Measurements from ENCODE around the gene DEPDC5.

DEPDC5 gene

GRCh38 chr22:31945971-31946680, 192.3 kb downstream of the DEPDC5 start:
- DNase-seq (ENCODE audit: extremely low spot score): no peak
- CTCF ChIA-PET: interaction anchor here (0.6 kb wide), 2 partner anchors 523 to 811 kb away, joined by 4 to 5 read pairs; no protein-coding TSS in a partner anchor
- TF ChIP-seq ARNT (IDR thresholded peaks at IDR 0.05): no peak
- no peak for TF ChIP-seq L3MBTL2 (conservative IDR thresholded peaks at IDR 0.05)
- TF ChIP-seq FOXM1 (IDR thresholded peaks at IDR 0.05; ENCODE audit: borderline replicate concordance): no peak
- no peak for TF ChIP-seq TARDBP (IDR thresholded peaks at IDR 0.05)
- TF ChIP-seq SUZ12 (IDR thresholded peaks at IDR 0.05): no peak
- no peak for TF ChIP-seq ZNF384 (IDR thresholded peaks at IDR 0.05)
- no peak for TF ChIP-seq ELF4 (IDR thresholded peaks at IDR 0.05)
- TF ChIP-seq PKNOX1 (IDR thresholded peaks at IDR 0.05): no peak
- no peak for TF ChIP-seq HDGF (IDR thresholded peaks at IDR 0.05; ENCODE audit: borderline replicate concordance)
- POLR2A ChIA-PET: interaction anchor here (0.9 to 6.5 kb wide), 4 partner anchors 9 to 284 kb away, joined by 3 to 33 read pairs (median 6); partner anchors contain the start of genes DEPDC5 and PISD

- POLR2A ChIA-PET: interaction anchor here (6.5 kb wide), 1 partner anchor 194 kb away, joined by 33 read pairs; the partner anchor contains the start of gene DEPDC5
- TF ChIP-seq ARNT (IDR thresholded peaks at IDR 0.05) (no peak), L3MBTL2 (conservative IDR thresholded peaks at IDR 0.05) (no peak), TARDBP (IDR thresholded peaks at IDR 0.05) (no peak), PKNOX1 (IDR thresholded peaks at IDR 0.05) (peak; percentile 89), HDGF (IDR thresholded peaks at IDR 0.05; ENCODE audit: borderline replicate concordance) (no peak)
- DNase-seq (ENCODE audit: extremely low spot score): no peak
- CTCF ChIA-PET: interaction anchor here (0.6 kb wide), 1 partner anchor 271 kb away, joined by 3 read pairs; no protein-coding TSS in a partner anchor
Measured at GRCh38 chr22:31947296-31947695, 193.5 kb downstream of the DEPDC5 start.

GRCh38 chr22:31948002-31948401, 194.2 kb downstream of the DEPDC5 start:
- TF ChIP-seq TARDBP (IDR thresholded peaks at IDR 0.05) (no peak), SUZ12 (IDR thresholded peaks at IDR 0.05) (no peak), FOXK2 (IDR thresholded peaks at IDR 0.05) (no peak), CTBP1 (IDR thresholded peaks at IDR 0.05; ENCODE audit: borderline replicate concordance) (no peak), BHLHE40 (IDR thresholded peaks at IDR 0.05; ENCODE audit: borderline replicate concordance) (no peak), ZNF384 (IDR thresholded peaks at IDR 0.05) (no peak), LEF1 (IDR thresholded peaks at IDR 0.05; ENCODE audit: borderline replicate concordance) (no peak), ARNT (IDR thresholded peaks at IDR 0.05) (no peak), L3MBTL2 (conservative IDR thresholded peaks at IDR 0.05) (no peak), FOXA1 (IDR thresholded peaks at IDR 0.05) (no peak), ELF4 (IDR thresholded peaks at IDR 0.05) (no peak), FOXM1 (IDR thresholded peaks at IDR 0.05; ENCODE audit: borderline replicate concordance) (no peak), PKNOX1 (IDR thresholded peaks at IDR 0.05) (no peak), NFRKB (IDR thresholded peaks at IDR 0.05) (no peak), SP1 (IDR thresholded peaks at IDR 0.05) (no peak), HDGF (IDR thresholded peaks at IDR 0.05; ENCODE audit: borderline replicate concordance) (no peak)
- ChIA-PET CTCF (interaction anchor here (0.9 kb wide), 1 partner anchor 22 kb away, joined by 3 read pairs; no protein-coding TSS in a partner anchor), POLR2A (interaction anchor here (6.5 kb wide), 1 partner anchor 195 kb away, joined by 33 read pairs; the partner anchor contains the start of gene DEPDC5)
- DNase-seq (ENCODE audit: extremely low spot score): no peak

- POLR2A ChIA-PET: interaction anchor here (1.6 to 2.2 kb wide), 2 partner anchors 20 to 197 kb away, joined by 5 to 7 read pairs; partner anchors contain the start of gene DEPDC5
Measured at GRCh38 chr22:31950226-31950625, 196.4 kb downstream of the DEPDC5 start.

GRCh38 chr22:31951194-31952093, 197.6 kb downstream of the DEPDC5 start:
- CTCF ChIA-PET: no interaction called here
- TF ChIP-seq HDGF (IDR thresholded peaks at IDR 0.05; ENCODE audit: borderline replicate concordance) (no peak), FOXA1 (IDR thresholded peaks at IDR 0.05) (no peak), L3MBTL2 (conservative IDR thresholded peaks at IDR 0.05) (no peak), ZNF384 (IDR thresholded peaks at IDR 0.05) (no peak), NFRKB (IDR thresholded peaks at IDR 0.05) (no peak), FOXK2 (IDR thresholded peaks at IDR 0.05) (no peak), ELF4 (IDR thresholded peaks at IDR 0.05) (no peak), FOXM1 (IDR thresholded peaks at IDR 0.05; ENCODE audit: borderline replicate concordance) (no peak), LEF1 (IDR thresholded peaks at IDR 0.05; ENCODE audit: borderline replicate concordance) (no peak), SP1 (IDR thresholded peaks at IDR 0.05) (no peak), TARDBP (IDR thresholded peaks at IDR 0.05) (no peak), CTBP1 (IDR thresholded peaks at IDR 0.05; ENCODE audit: borderline replicate concordance) (no peak), ARNT (IDR thresholded peaks at IDR 0.05) (no peak), SUZ12 (IDR thresholded peaks at IDR 0.05) (no peak), PKNOX1 (IDR thresholded peaks at IDR 0.05) (no peak), BHLHE40 (IDR thresholded peaks at IDR 0.05; ENCODE audit: borderline replicate concordance) (no peak)
- POLR2A ChIA-PET: interaction anchor here (0.9 to 2.2 kb wide), 3 partner anchors 9 to 198 kb away, joined by 3 to 7 read pairs (median 5); partner anchors contain the start of gene DEPDC5

More at GRCh38 chr22:31950226-31950625, 196.4 kb downstream of the DEPDC5 start:
- DNase-seq (ENCODE audit: extremely low spot score): no peak
- TF ChIP-seq ELF4 (IDR thresholded peaks at IDR 0.05) (no peak), L3MBTL2 (conservative IDR thresholded peaks at IDR 0.05) (no peak)
- CTCF ChIA-PET: interaction anchor here (1.3 kb wide), 1 partner anchor 20 kb away, joined by 7 read pairs; no protein-coding TSS in a partner anchor

More at GRCh38 chr22:31951194-31952093, 197.6 kb downstream of the DEPDC5 start:
- no peak for DNase-seq (ENCODE audit: extremely low spot score)

Data from HEK293T (cell line).